Activated T-helper 2 cell treated with anti-CD3 and anti-CD28 coated beads, Interferon-gamma antibody, Interleukin-2, Interleukin-4, amounts not matched to agents 10 μg/mL and 5 μg/mL and 100 μg/mL, durations not matched to agents 14 hours and 24 hours and 36 hours (primary cell): ENCODE measurements around the gene DUSP2. TPM values are rescaled to one million over a fixed set of nuclear protein-coding genes. Genes with fewer than 3 reads are reported as not detected.

ENCODE experiments used
- DNase-seq: peaks from one replicate; pipeline ENCODE4 v3.0.0; 2021; ENCODE audit warnings: low spot score
- H3K27ac Mint-ChIP-seq: one replicate; pipeline ENCODE4 v1.8.0; 2021; ENCODE audit warnings: mixed read lengths
- H3K27me3 Mint-ChIP-seq: one replicate; pipeline ENCODE4 v1.8.0; 2021; ENCODE audit warnings: low read depth, mixed read lengths
- H3K36me3 Mint-ChIP-seq: one replicate; pipeline ENCODE4 v1.8.0; 2021; ENCODE audit warnings: low read depth, mixed read lengths
- H3K4me1 Mint-ChIP-seq: one replicate; pipeline ENCODE4 v1.8.0; 2021; ENCODE audit warnings: low read depth, mixed read lengths
- H3K4me3 Mint-ChIP-seq: one replicate; pipeline ENCODE4 v1.8.0; 2021; ENCODE audit warnings: low read depth, mild to moderate bottlenecking, moderate library complexity, mixed read lengths
- H3K9me3 Mint-ChIP-seq: one replicate; pipeline ENCODE4 v1.8.0; 2021; ENCODE audit warnings: mixed read lengths
- intact Hi-C: fragments of 100-400 bp; cut with micrococcal nuclease; formaldehyde crosslinking; loops from one replicate; pipeline ENCODE4 v1.15.1; 2023
- total RNA-seq: library from RNA; stranded (reverse); gene quantifications from 2 replicates; pipeline ENCODE4 v1.2.3, GENCODE V29; 2022

DUSP2 gene
- total RNA-seq, 1 donor from 2014 or later, result 238 TPM

DNA sequence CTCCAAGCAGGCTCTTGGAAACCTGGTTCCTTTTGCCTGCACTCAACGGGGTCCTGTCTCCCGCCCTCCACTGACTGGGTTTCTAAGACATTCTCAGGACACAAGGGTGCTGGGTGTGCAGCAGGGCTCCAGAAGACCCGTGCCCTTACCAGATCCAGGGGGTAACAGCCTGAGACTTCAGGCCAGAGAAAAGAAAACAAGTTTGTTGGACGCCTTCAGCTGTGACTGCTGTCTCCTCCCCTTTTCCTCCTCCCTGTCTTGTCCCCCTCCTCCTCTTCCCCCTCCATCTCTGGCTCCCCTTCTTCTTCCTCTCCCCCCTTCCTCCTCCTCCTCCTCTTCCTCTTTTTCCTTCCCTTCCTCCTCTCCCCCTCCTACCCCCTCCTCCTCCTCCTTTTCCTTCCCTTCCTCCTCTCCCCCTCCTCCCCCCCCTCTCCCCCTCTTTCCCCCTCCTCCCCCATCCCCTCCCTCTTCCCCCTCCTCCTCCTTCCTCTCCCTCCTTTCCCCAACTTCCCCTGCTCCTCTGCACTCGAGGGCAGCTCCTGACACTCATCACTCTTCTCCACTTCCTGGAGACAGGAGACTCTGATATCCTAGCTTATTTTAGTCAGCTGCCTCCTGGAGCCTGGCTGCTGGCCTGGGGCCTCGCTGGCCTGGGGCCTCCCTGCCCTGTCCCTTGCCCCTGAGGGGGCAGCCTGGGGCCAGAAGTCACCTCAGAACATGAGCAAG, 41.3 kb downstream of the DUSP2 start:
- no peak for DNase-seq
- Mint-ChIP-seq H3K9me3 (peaks cover 11% of the 10 kb centered on the region), H3K4me1 (no peaks in the 10 kb centered on the region), H3K36me3 (no peaks in the 10 kb centered on the region), H3K4me3 (no peak overlapping the region), H3K27ac (no peak overlapping the region), H3K27me3 (peaks cover 2% of the 10 kb centered on the region)
- intact Hi-C loops, result no loop called here

DNA sequence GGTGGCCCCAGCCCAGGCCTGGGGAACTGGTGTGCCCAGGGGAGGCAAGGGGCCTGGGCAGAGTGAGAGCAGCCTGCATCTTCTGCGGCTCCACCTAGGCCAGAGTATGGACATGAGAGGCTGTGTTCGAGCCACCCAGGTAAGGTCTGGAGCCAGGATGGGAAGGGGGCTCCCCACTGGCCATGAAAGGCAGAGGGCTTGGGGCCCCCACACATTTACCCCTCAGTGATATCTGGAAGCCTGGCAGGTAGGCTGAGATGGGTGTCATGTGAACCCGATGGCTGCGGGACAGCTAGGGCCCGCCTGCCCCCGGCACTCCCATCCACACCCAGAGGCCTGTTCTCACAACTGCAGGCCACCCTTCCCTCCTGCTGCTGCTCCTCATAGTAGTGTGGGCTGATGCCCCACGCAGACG, 42.0 kb downstream of the DUSP2 start:
- peaks cover 11% of the 10 kb centered on the region for H3K9me3 Mint-ChIP-seq
- H3K27me3 Mint-ChIP-seq, result peaks cover 2% of the 10 kb centered on the region
- intact Hi-C loops, result no loop called here
- DNase-seq, result no peak
- no peaks in the 10 kb centered on the region for H3K4me1 Mint-ChIP-seq
- H3K36me3 Mint-ChIP-seq, result no peaks in the 10 kb centered on the region
- H3K4me3 Mint-ChIP-seq, result no peak overlapping the region
- no peak overlapping the region for H3K27ac Mint-ChIP-seq

DNA sequence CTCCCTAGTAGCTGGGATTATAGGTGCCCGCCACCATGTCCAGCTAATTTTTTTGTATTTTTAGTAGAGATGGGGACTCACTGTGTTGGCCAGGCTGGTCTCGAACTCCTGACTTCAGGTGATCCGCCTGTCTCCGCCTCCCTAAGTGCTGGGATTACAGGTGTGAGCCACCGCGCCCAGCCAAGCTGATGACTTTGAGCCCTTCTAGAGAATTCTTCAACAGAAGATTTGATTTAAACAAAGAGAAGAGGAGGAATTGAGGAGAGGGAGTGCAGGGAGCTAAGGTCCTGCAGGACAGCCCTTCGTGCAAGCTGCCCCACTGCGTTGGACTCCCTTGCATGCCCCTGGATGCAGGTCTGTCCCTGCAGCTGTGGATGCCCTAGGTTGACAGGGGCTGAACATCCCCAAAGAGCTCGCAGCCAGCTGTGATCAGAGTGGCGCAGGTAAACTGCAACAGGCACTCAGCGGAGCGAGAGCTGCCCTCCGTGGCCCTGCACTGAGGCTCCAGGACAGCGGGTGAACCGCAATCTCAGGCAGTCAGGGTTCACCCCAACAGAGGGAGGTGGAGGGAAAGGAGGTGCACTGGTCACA, 42.5 kb downstream of the DUSP2 start:
- Mint-ChIP-seq H3K27me3 (peaks cover 1% of the 10 kb centered on the region), H3K27ac (no peak overlapping the region), H3K4me3 (no peak overlapping the region), H3K36me3 (no peaks in the 10 kb centered on the region), H3K4me1 (no peaks in the 10 kb centered on the region), H3K9me3 (peaks cover 11% of the 10 kb centered on the region)
- intact Hi-C loops, result no loop called here
- DNase-seq, result no peak

DNA sequence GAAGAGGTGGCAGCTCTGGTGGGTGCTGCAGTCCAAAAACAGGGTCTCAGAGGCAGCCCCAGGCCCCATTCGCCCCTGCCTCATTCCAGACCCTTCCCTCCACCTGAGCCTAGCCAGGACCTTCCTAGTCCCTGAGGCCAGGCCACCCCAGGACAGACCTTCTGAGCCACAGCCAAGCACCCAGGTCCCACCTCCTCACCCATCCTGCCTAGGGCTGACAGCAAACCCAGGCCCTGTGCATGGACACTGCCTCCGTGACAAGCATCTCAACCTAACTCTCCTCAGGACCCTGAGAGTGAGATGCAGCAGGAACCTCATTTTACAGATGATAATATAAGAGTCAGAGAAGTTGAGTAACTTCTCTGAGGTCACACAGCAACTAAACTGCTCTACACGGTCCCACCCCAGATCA, 44.3 kb downstream of the DUSP2 start:
- intact Hi-C loops, result no loop called here
- no peaks in the 10 kb centered on the region for H3K27me3 Mint-ChIP-seq
- H3K36me3 Mint-ChIP-seq, result no peaks in the 10 kb centered on the region
- H3K4me3 Mint-ChIP-seq, result no peak overlapping the region
- no peak overlapping the region for H3K27ac Mint-ChIP-seq
- DNase-seq, result no peak
- H3K4me1 Mint-ChIP-seq, result no peaks in the 10 kb centered on the region
- peaks cover 11% of the 10 kb centered on the region for H3K9me3 Mint-ChIP-seq

DNA sequence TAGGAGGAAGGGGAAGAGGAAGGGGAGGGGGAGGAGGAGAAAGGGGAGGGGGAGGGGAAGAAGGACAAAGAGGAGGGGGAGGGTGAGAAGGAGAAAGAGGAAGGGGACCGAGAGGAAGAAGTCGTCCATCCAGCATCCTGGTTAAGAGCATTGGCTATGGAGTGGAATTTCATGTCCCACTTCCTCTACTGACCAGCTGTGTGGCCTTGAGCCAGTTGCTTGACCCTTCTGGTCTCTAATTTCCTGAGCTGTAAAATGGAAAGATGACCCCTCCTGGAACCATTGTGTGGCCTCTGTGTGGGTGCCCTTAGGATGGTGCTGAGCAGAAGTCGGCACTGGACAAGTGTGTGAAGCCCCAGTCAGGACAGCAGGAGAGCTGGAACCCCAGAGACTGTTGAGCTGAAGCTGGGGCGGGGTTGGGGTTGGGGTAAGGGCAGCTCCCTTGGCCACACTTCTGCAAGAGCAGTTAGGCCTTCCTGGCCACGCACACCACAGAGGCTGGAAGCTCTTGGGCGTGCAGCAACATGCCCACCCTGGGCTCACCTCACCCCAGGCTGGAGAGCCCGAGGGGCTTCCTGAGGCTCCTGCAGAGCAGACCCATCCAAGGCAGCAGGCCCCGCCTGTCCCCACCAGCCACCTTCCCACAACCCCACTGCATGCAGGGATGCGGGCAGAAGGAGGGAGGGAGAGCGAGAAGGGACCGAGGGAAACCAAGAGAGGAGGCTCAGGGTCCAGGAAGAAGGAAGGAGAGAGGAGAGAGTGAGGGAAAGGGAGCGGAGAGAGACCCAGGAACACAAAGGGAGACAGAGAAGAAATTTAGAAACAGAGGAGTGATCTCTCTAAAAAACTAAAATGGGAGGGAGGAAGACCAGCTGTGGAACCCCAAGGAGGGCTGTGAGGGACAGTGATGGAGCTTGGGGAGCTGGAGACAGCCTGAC, 45.1 kb downstream of the DUSP2 start:
- Mint-ChIP-seq H3K27ac (no peak overlapping the region), H3K9me3 (peaks cover 4% of the 10 kb centered on the region)

DNA sequence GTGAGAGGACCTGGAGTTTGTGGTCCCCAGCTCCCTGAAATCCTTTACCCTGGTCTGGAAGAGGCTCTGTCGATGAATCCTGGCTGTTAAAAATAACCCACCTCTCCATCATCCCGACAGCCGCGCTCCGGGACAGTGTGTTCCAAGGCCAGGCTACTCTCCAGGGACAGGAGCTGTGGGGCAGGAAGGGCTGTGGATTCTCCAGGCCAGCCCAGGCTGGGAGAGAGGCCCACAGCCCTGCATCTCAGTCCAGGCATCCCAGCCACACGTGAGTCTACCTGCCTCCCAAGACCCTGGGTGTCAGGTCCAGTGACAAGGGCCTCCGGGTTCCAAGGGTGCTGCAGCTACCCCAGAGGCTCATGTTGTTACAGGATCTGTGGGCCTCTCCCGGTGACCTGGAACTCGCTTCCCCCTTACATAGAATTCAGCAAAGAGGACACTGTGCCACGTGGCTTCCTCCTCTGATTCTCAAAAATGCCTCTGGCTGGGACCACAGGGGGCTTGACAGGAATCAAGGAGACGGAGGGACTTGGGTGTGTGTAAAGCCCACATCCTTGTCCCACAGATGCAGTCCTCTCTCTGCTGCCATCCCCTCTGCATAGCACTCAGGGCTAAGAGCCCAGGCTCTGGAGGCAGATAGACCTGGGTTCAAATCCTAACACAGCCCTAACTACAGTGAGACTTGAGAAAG, 46.2 kb downstream of the DUSP2 start:
- H3K36me3 Mint-ChIP-seq, result no peaks in the 10 kb centered on the region
- no peaks in the 10 kb centered on the region for H3K9me3 Mint-ChIP-seq

More for the DNA sequence above, 45.1 kb downstream of the DUSP2 start:
- Mint-ChIP-seq H3K27me3 (peaks cover 5% of the 10 kb centered on the region), H3K36me3 (no peaks in the 10 kb centered on the region), H3K4me1 (no peaks in the 10 kb centered on the region), H3K4me3 (no peak overlapping the region)
- intact Hi-C loops, result no loop called here
- DNase-seq, result no peak

DNA sequence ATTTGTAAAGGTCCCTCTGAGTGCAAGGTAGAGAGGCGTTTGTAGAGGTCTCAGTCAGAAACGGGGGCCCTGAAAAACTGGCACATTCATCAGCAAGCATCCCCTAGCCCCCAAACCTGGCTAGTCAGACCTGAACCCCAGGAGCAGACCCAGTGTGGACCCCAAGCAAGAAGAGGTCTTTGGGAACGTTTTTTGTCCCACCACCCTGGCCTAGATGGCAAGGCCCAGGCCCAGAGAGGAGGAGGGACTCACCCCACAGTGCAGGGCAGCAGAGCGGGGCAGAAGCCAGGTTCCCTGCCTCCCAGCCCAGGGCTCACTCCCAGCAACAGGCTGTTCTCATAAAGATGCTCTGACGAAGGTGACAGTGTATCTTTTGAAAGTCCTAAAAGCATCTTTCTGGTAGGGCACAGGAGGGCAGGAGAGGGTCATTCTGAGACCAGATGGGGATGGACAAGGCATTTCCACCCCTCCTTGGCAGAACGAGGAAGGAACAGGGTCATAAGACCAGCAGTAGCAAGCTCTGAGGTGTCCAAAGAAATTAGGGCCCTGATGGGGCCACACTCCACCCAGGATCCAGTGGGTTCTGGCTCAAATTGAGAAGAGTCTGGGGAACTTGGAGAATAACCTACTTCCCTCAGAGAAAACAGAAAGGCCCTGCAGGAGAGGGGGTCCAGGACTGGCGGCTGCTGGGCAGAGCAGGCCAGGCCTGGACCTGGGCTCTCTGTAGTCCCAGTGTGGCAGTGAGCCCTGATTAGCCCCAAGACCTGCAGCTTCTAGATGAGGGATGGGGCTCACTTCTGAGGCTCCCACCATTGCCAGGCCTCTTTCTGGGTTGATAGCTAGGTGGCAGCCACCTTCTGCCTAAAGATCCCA, 47.1 kb downstream of the DUSP2 start:
- H3K9me3 Mint-ChIP-seq, result no peaks in the 10 kb centered on the region
- H3K27ac Mint-ChIP-seq, result no peak overlapping the region
- no peak overlapping the region for H3K4me3 Mint-ChIP-seq
- intact Hi-C loops, result no loop called here
- peak; percentile 4 for DNase-seq
- H3K36me3 Mint-ChIP-seq, result no peaks in the 10 kb centered on the region
- H3K27me3 Mint-ChIP-seq, result peaks cover 15% of the 10 kb centered on the region
- H3K4me1 Mint-ChIP-seq, result no peaks in the 10 kb centered on the region

More for the DNA sequence above, 46.2 kb downstream of the DUSP2 start:
- no peak overlapping the region for H3K4me3 Mint-ChIP-seq
- peaks cover 10% of the 10 kb centered on the region for H3K27me3 Mint-ChIP-seq
- DNase-seq, result peak; percentile 6
- intact Hi-C loops, result no loop called here
- no peak overlapping the region for H3K27ac Mint-ChIP-seq
- H3K4me1 Mint-ChIP-seq, result no peaks in the 10 kb centered on the region

DNA sequence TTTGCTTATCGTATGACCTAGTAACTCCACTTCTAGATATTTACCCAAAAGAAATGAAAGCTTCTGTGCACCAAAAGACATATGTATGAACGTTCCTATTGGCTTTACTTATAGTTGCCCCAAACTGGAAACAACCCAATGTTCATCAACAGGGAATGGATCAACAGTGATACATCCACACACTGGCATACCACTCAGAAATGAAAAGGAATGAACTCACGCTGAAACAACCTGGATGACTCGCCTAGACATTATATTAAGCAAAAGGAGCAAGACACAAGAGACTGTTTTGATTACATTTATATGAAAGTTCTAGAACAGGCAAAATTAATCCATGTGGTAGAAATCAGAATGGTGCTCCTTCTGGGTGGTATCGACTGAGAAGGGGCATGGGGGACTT, 47.8 kb downstream of the DUSP2 start:
- Mint-ChIP-seq H3K4me3 (no peak overlapping the region), H3K36me3 (no peaks in the 10 kb centered on the region), H3K9me3 (no peaks in the 10 kb centered on the region), H3K4me1 (no peaks in the 10 kb centered on the region), H3K27ac (no peak overlapping the region), H3K27me3 (peaks cover 15% of the 10 kb centered on the region)
- no peak for DNase-seq
- intact Hi-C loops, result no loop called here

DNA sequence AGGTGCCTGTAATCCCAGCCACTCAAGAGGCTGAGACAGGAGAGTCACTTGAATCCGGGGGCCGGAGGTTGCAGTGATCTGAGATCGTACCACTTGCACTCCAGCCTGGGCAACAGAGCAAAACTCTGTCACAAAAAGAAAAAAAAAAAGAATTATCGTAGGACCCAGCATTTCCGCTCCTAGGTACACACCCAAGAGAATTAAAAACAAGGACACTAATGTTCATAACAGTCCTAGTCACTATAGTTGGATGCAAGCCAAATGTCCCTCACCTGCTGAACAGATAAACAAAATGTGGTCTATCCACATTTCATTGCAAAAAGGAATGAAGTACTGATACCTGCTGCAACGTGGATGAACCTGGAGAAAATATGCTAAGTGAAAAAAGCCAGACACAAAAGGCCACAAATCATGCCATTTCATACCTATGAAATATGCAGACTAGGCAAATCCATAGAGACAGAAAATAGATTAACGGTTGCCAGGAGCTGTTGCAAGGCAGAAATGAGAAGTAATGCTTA, 50.1 kb downstream of the DUSP2 start:
- no peak for DNase-seq
- H3K4me1 Mint-ChIP-seq, result no peaks in the 10 kb centered on the region
- no peaks in the 10 kb centered on the region for H3K9me3 Mint-ChIP-seq
- no peak overlapping the region for H3K27ac Mint-ChIP-seq
- peaks cover 15% of the 10 kb centered on the region for H3K27me3 Mint-ChIP-seq
- H3K4me3 Mint-ChIP-seq, result no peak overlapping the region
- intact Hi-C loops, result no loop called here
- H3K36me3 Mint-ChIP-seq, result no peaks in the 10 kb centered on the region

DNA sequence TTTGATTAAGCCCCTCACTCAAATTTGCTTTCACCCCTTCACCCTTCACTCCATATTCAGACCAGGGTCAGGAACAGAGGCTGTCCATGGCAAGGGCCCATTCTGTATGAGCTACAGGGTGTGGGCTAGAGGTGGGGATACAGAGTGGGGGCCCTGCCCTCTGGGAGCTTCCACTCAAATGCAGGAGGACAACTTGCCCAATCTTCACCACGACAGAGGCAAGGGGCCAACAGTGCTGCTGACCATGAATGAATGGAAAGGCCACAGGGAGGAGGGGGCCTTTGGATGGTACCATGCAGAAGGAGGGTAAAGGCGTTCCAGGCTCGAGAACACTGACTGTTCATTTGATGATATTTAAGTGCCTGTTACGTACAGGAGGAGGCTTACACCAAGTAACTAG, 51.7 kb downstream of the DUSP2 start:
- no peak for DNase-seq
- Mint-ChIP-seq H3K4me3 (no peak overlapping the region), H3K27ac (no peak overlapping the region), H3K27me3 (peaks cover 15% of the 10 kb centered on the region), H3K4me1 (no peaks in the 10 kb centered on the region), H3K9me3 (no peaks in the 10 kb centered on the region), H3K36me3 (no peaks in the 10 kb centered on the region)
- intact Hi-C loops, result no loop called here
